ENCODE data around the gene SNAPC3. TPM values are rescaled to one million over a fixed set of nuclear protein-coding genes. Genes with fewer than 3 reads are reported as not detected.

SNAPC3 gene
- total RNA-seq, 1 donor from 2014 or later = 35.5 TPM

DNA sequence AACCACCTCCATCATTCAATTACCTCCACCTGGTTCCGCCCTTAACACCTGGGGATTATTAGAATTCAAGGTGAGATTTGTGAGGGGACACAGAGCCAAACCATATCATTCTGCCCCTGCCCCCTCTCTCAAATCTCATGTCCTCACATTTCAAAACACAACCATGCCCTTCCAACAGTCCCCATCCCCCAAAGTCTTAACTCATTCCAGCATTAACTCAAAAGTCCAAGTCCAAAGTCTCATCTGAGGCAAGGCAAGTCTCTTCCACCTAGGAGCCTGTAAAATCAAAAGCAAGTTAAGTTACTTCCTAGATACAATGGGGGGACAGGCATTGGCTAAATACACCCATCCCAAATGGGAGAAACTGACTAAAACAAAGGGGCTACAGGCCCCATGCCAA lies 69.3 kb downstream of the SNAPC3 start:
- no peak for DNase-seq (ENCODE audit: low read depth)

DNA sequence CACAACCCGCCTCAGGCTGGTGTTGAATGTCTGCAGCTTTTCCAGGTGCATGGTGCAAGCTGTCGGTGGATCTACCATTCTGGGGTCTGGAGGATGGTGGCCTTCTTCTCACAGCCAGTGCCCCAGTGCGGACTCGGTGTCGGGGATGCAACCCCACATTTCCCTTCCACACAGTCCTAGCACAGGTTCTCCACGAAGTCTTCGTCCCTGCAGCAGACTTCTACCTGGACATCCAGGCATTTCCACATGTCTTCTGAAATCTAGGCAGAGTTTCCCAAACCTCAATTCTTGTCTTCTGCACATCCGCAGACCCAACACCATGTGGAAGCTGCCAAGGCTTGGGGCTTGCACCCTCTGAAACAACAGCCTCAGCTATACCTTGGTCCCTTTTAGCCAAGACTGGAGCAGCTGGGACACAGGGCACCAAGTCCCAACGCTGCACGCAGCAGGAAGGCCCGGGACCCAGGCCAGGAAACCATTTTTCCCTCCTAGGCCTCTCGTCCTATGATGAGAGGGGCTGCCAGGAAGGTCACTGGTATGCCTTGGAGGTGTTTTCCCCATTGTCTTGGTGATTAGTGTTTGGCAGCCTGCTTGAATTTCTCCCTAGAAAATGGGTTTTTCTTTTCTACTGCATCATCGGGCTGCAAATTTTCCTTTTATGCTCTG lies 69.9 kb downstream of the SNAPC3 start:
- DNase-seq (ENCODE audit: low read depth) = no peak

DNA sequence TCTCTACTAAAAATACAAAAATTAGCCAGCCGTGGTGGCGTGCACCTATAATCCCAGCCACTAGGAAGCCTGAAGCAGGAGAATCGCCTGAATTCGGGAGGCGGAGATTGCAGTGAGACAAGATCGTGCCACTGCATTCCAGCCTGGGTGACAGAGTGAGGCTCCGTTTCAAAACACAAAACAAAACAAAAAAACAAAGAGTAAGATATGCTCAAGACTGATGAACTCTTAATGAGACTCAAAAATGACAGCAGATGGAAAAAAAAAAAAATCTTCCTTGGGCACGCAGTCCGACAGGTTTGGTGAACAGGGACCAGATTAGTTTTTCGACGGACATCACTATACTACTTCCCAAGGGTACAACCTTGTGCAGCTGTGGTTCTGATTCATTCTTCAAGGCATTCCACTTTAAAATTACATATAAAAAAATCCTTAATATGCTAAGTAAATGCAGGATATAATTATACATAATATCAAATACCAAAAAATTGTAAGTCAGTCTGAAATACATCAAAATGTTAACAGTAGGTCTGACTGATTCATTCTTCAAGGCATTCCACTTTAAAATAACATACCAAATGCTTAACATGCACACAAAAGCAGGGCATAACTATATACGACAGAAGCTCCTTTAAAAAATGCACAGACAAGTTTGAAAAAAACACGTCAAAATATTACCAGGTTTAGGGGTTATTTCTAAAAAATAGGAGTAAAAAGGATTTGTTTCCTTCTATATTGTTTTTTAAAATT lies 75.7 kb downstream of the SNAPC3 start:
- no peak for DNase-seq (ENCODE audit: low read depth)

DNA sequence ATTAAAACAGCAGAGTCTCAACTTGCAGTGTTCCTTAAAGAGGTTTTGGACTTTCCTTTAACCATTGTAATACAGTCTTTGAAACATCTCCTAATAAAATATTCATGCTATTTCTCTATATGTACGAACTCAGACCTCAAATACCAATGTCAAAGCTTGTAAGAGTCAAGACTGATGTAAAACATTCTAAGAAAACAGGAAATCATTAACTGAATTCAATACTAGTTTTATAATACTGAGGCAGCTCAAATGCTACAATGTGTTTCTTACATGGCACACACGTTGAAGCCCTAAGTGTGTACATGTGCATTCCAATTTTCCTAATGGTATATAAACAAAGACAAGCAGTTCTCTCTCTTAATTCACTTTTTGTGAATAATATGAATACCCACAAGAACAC lies 76.5 kb downstream of the SNAPC3 start:
- DNase-seq (ENCODE audit: low read depth) = no peak

DNA sequence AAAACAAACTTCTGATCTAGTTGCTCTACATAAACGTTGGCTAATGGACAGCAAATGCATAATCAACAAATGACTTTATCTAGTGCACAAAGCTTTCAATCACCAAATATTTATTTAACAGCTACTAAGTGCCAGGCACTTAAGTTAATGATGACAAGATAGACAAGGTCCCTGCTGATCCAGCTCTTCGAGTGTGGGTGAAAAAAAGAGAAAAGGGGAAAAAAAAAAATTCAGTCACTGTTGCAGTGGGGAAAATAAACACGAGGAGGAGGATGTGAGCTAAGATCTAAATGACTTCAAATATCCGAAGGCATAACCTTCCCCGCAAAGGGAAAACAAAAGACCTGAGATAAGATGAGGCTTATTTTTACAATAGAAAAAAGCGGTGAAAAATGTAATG lies 78.5 kb downstream of the SNAPC3 start:
- no peak for DNase-seq (ENCODE audit: low read depth)

DNA sequence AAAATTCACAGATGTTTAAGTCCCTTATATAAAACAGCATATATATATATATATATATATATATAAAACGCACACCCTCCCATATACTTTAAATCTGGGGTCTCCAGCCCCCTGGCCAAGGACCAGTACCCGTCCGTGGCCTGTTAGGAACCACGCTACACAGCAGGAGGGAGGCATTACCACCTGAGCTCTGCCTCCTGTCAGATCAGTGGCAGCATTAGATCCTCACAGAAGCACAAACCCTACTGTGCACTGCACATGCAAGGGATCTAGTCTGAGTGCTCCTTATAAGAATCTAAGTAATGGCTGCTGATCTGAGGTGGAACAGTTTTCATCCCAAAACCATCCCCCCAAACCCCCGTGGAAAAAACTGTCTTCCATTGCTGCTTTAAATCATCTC lies 79.1 kb downstream of the SNAPC3 start:
- DNase-seq (ENCODE audit: low read depth) = no peak

DNA sequence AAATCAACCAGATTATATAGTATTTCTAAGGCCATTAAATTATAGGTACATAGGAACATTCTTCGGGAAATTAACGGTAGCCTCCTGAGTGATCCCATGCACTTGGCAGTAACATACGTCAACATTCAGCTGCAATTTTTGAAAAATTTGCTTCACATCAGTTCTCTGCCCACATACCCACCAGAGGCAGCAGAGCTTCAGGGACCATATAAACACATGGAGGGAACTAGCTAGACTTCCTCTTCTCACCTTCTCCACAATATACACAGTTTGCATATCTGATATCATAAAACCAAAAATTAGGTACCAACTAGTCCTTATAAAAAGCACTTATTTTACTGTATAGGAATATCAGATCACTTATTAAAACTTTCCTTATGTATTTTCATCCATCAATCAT lies 83.2 kb downstream of the SNAPC3 start:
- DNase-seq (ENCODE audit: low read depth) = no peak

DNA sequence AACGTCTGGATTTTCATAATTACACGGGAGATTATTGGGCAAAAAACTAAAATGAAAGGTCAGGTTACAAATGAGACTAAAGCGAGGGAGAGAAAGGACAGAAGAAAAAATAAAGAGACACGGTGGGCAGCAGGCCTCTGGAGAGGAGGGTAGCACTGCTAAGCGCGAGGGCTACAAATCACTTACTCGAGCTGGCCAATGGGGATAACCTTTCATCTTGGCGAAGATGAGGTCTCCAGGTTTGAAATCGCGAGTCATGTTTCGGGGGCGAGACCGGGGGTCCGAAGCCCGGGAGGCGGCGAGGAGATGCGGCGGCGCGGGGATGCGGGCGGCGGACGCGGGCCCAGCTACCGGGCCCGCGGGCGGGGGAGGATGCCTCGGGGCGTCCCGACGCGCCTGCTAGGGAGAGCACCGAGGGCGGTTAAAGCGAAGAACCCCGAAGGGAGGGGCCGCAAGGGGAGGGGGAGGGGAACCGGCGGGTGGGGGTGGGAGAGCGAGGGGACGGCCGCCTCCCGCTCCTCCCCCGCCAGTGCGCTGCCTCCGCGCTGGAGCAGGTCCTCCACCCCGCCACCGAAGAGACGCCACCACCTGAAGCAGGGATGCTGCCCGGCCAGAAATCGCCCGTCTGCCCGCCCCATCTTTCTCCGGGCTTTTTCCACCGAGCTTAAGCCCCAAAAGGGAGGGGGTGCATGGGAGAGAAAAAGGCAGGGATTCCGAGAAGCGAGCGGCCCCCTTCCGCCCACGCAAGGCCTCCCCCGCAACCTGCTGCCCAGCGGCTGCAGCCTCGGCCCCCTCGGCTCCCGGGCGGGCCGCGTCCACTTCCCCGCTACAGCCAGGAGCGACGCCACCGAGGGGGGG lies 87.5 kb downstream of the SNAPC3 start:
- DNase-seq (ENCODE audit: low read depth) = peak; percentile 21

DNA sequence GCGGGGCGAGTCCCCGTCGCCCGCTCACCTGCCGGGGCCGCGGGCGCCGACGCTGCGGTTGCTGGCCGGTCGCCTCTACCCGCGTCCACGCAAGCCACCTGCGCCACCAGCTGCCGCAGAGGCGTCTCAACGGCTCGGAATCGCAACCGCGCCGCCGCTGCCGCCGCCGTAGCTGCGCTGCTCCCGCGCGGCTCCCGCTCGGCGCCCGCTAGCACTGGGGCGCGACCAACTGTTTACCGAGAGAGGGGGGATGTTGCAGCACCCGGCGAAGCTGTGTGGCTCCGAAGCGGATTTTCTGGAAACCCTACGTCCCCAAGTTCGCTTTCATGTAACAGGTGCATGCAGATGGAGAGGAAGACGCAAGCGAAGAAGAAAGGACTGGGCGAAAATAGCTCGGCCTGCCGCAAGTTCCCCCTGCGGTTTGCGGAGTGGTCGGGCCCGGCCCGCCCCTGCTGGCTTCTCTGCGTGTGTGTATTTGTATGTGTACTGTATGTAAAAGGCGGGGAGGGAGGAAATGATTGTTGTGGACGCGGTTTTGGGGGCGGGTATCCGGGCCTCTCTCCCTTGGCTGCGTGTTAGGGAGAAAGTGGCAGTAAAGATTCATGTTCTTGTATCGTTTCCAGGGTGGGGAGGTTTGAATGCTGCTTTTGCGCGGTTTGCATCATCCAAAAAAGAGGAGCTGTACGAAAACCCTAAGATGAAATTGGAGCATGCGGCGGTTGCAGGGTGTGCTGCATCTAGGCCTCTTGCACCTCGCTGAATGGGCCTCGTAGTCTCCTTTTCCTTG lies 88.3 kb downstream of the SNAPC3 start, which contains the start of gene PSIP1:
PSIP1 (minus strand) TSS at position 182 of the 787 bp plus-strand sequence. CDS start 782 bp downstream, outside the sequence.
- DNase-seq (ENCODE audit: low read depth) = peak; percentile 84

Other genes starting within 250 kb of the SNAPC3 start
- gene TTC39B, start 115.7 kb upstream of the SNAPC3 start, total RNA-seq = 3.8 and 6.2 TPM in 2 replicates
- 12.8 and 15.9 TPM in 2 replicates for gene PSIP1, start 88.1 kb downstream of the SNAPC3 start, total RNA-seq
- 1.1 and 1.5 TPM in 2 replicates for gene CCDC171, start 130.2 kb downstream of the SNAPC3 start, total RNA-seq